HepG2 (cell line): ENCODE results near the gene NEAT1. TPM values are rescaled to one million over a fixed set of nuclear protein-coding genes. Genes with fewer than 3 reads are reported as not detected.

Source experiments
- ATF2 ChIP-seq: sonication (generic); formaldehyde crosslinking; IDR thresholded peaks from 2 replicates; pipeline ENCODE4 v1.4.0; 2020; ENCODE audit warnings: missing genetic modification reagents
- BHLHE40 ChIP-seq: IDR thresholded peaks from 2 replicates; pipeline ENCODE4 v1.6.1; 2011; ENCODE audit warnings: low read length, improper control_type of control experiment
- CHCHD3 ChIP-seq: sonication (generic); formaldehyde crosslinking; IDR thresholded peaks from 2 replicates; pipeline ENCODE4 v1.8.0; 2022; ENCODE audit warnings: mild to moderate bottlenecking, missing genetic modification reagents, moderate library complexity
- HNRNPL ChIP-seq: fragments of 200-400 bp; formaldehyde crosslinking; IDR thresholded peaks from 2 replicates; pipeline ENCODE4 v1.6.1; 2017; ENCODE audit warnings: mild to moderate bottlenecking, low read depth, low read length
- MAFK ChIP-seq, 2 experiments: IDR thresholded peaks in 1 of 2; conservative IDR thresholded peaks in 1 of 2; 2 replicates each; pipeline ENCODE4 v1.6.1; 2011; ENCODE audit warnings: improper control_type of control experiment in 2 of 2, low read length in 2 of 2
- MLLT10 ChIP-seq: sonication (generic); formaldehyde crosslinking; IDR thresholded peaks from 2 replicates; pipeline ENCODE4 v1.4.0; 2020; ENCODE audit warnings: missing genetic modification reagents
- NKX3-1 ChIP-seq: sonication (generic); formaldehyde crosslinking; IDR thresholded peaks from 2 replicates; pipeline ENCODE4 v1.5.0; 2020; ENCODE audit warnings: missing genetic modification reagents
- NONO ChIP-seq, 2 experiments: fragments of 450-650 bp in 1 of 2; sonication (generic) in 1 of 2; formaldehyde crosslinking in 1 of 2; IDR thresholded peaks in 1 of 2; conservative IDR thresholded peaks in 1 of 2; 2 replicates each; pipeline versions ENCODE4 v1.6.1 to v1.8.0; 2017 to 2022; ENCODE audit warnings: mild to moderate bottlenecking in 1 of 2, missing genetic modification reagents in 1 of 2, moderate library complexity in 1 of 2
- SALL1 ChIP-seq: sonication (generic); formaldehyde crosslinking; IDR thresholded peaks from 2 replicates; pipeline ENCODE4 v1.8.0; 2022; ENCODE audit warnings: mild to moderate bottlenecking, missing genetic modification reagents
- SMAD1 ChIP-seq: sonication (generic); formaldehyde crosslinking; IDR thresholded peaks from 2 replicates; pipeline ENCODE4 v1.4.0; 2020; ENCODE audit warnings: missing genetic modification reagents, low read depth, mild to moderate bottlenecking, borderline replicate concordance
- SOX5 ChIP-seq: IDR thresholded peaks from 2 replicates; pipeline ENCODE4 v1.6.1; 2016; ENCODE audit warnings: borderline replicate concordance
- STAT6 ChIP-seq: sonication (generic); formaldehyde crosslinking; IDR thresholded peaks from 2 replicates; pipeline ENCODE4 v1.4.0; 2020; ENCODE audit warnings: missing genetic modification reagents, mild to moderate bottlenecking, borderline replicate concordance
- TEAD3 ChIP-seq: optimal IDR thresholded peaks from 2 replicates; pipeline ENCODE3; 2016; ENCODE audit warnings: borderline replicate concordance
- XRCC5 ChIP-seq: fragments of 200-400 bp; formaldehyde crosslinking; optimal IDR thresholded peaks from 2 replicates; pipeline ENCODE3; 2017; ENCODE audit warnings: mild to moderate bottlenecking, low read length
- ZBTB7B ChIP-seq: sonication (generic); formaldehyde crosslinking; IDR thresholded peaks from 2 replicates; pipeline ENCODE4 v1.4.0; 2020; ENCODE audit warnings: missing genetic modification reagents
- ZC3H4 ChIP-seq: sonication (generic); formaldehyde crosslinking; IDR thresholded peaks from 2 replicates; pipeline ENCODE4 v1.4.0; 2020; ENCODE audit warnings: missing genetic modification reagents, borderline replicate concordance
- ZKSCAN1 ChIP-seq: fragments of 150-350 bp; IDR thresholded peaks from 2 replicates; pipeline ENCODE4 v1.6.1; 2014; ENCODE audit warnings: low read length
- ZNF18 ChIP-seq: sonication (generic); formaldehyde crosslinking; IDR thresholded peaks from 2 replicates; pipeline ENCODE4 v1.8.0; 2022; ENCODE audit warnings: mild to moderate bottlenecking, missing genetic modification reagents; ENCODE audit not compliant: insufficient replicate concordance
- ZNF331 ChIP-seq: sonication (generic); formaldehyde crosslinking; IDR thresholded peaks from 2 replicates; pipeline ENCODE4 v1.4.0; 2020; ENCODE audit warnings: missing genetic modification reagents
- ZNF549 ChIP-seq: sonication (generic); formaldehyde crosslinking; IDR thresholded peaks from 2 replicates; pipeline ENCODE4 v1.5.0; 2020; ENCODE audit warnings: missing genetic modification reagents
- ZNF567 ChIP-seq: sonication (generic); formaldehyde crosslinking; IDR thresholded peaks from 2 replicates; pipeline ENCODE4 v1.8.1; 2023; ENCODE audit warnings: mild to moderate bottlenecking, missing genetic modification reagents, borderline replicate concordance
- ZNF691 ChIP-seq: sonication (generic); formaldehyde crosslinking; IDR thresholded peaks from 2 replicates; pipeline ENCODE4 v1.4.0; 2020; ENCODE audit warnings: missing genetic modification reagents, low read depth, mild to moderate bottlenecking, borderline replicate concordance
- polyA plus RNA-seq, 8 experiments: library from polyadenylated mRNA; depleted of rRNA in 3 of 8; stranded (reverse) in 7 of 8; unstranded in 1 of 8; fragments of >200 nt; fragmentation: Illumina TruSeq in 4 of 8; extraction: Trizol in 4 of 8; gene quantifications; 2 replicates each; pipeline versions ENCODE4 v1.2.1 to v1.2.3, GENCODE V29; 2011 to 2016; ENCODE audit warnings: low read depth in 4 of 8, missing spikeins in 1 of 8, mixed read lengths in 1 of 8; ENCODE audit not compliant: insufficient read depth in 1 of 8
- total RNA-seq, 5 experiments: library from RNA; depleted of rRNA; stranded (reverse); fragments of >200 nt; fragmentation: Illumina TruSeq; extraction: Trizol; gene quantifications; 2 replicates each; pipeline ENCODE4 v1.2.3, GENCODE V29; 2016; ENCODE audit warnings: low read depth in 1 of 5

The NEAT1 gene
- total and polyA plus RNA-seq, 2 of the 13 experiments (the other 11 are each of a cell fraction or from before 2014, with no cell fraction given) = 20.5 to 41.2 TPM

GRCh38 chr11:65426839-65427690 is 4.5 kb downstream of the NEAT1 start (continued):
- TF ChIP-seq NONO (IDR thresholded peaks at IDR 0.05) (peak; percentile 87; the same call in 1 of the 2 replicates), NONO (CRISPR knock-in tag; conservative IDR thresholded peaks at IDR 0.05) (0 out of 2 replicates have a peak, but pooled peaks have one; percentile 21), BHLHE40 (peak; percentile 61), MLLT10 (CRISPR knock-in tag) (peak; percentile 71; the same call in 1 of the 2 replicates), ZC3H4 (peak; percentile 84), ZNF331 (no peak; the same call in 1 of the 2 replicates), SMAD1 (CRISPR knock-in tag) (0 out of 2 replicates have a peak, but pooled peaks have one; percentile 63), MAFK (conservative IDR thresholded peaks at IDR 0.05 in 1 of 2, IDR thresholded peaks at IDR 0.05 in 1 of 2; ENCODE audit: low read length in 2 of 2) (0 out of 4 replicates have a peak, but pooled peaks of 1 of the 2 experiments have one; percentile 3), ZNF549 (CRISPR knock-in tag) (no peak), STAT6 (CRISPR knock-in tag) (0 out of 2 replicates have a peak, but pooled peaks have one; percentile 62), ZBTB7B (CRISPR knock-in tag) (peak; percentile 8; the same call in 1 of the 2 replicates), ZNF691 (CRISPR knock-in tag) (peak; percentile 69; the same call in 1 of the 2 replicates), ZNF567 (CRISPR knock-in tag) (0 out of 2 replicates have a peak, but pooled peaks have one; percentile 47), ATF2 (CRISPR knock-in tag) (no peak), SOX5 (CRISPR knock-in tag) (peak; percentile 3; the same call in 1 of the 2 replicates), SALL1 (peak; percentile 50), ZNF18 (CRISPR knock-in tag) (peak; percentile 42), NKX3-1 (CRISPR knock-in tag) (0 out of 2 replicates have a peak, but pooled peaks have one; percentile 29), TEAD3 (peak; percentile 4), ZKSCAN1 (peak; percentile 44; the same call in 1 of the 2 replicates), CHCHD3 (0 out of 2 replicates have a peak, but pooled peaks have one; percentile 34), XRCC5 (peak; percentile 65), HNRNPL (0 out of 2 replicates have a peak, but pooled peaks have one; percentile 52)
